Left hindlimb (tissue), 1 donor: ENCODE results near the gene THAP3.

Source experiments
- DNase-seq: peaks from one replicate; pipeline ENCODE4 v3.0.0-alpha.2; 2018

Gene THAP3

GRCh38 chr1:6613361-6614018 is 11.2 kb upstream of the THAP3 start, which contains the start of gene PHF13:
Gene PHF13 (plus strand): TSS chr1:6613731. CDS start chr1:6614067, 336 bp downstream.
- DNase-seq: peak; percentile 100

- peak; percentile 74 for DNase-seq
Observed at GRCh38 chr1:6614019-6614928, 10.4 kb upstream of the THAP3 start.

GRCh38 chr1:6614929-6615785 is 9.5 kb upstream of the THAP3 start:
- DNase-seq: no peak

GRCh38 chr1:6619045-6619444 is 5.6 kb upstream of the THAP3 start:
- DNase-seq: no peak

- DNase-seq: no peak
Observed at GRCh38 chr1:6621429-6622391, 3.0 kb upstream of the THAP3 start.

- no peak for DNase-seq
Observed at GRCh38 chr1:6622396-6623152, 2.1 kb upstream of the THAP3 start.

GRCh38 chr1:6623269-6623965 is 1.3 kb upstream of the THAP3 start:
- DNase-seq: no peak

- no peak for DNase-seq
Observed at GRCh38 chr1:6625584-6626149, 999 bp downstream of the THAP3 start.

- no peak for DNase-seq
Observed at GRCh38 chr1:6627031-6627430, 2.4 kb downstream of the THAP3 start.

GRCh38 chr1:6627841-6628545 is 3.3 kb downstream of the THAP3 start:
- DNase-seq: no peak

- DNase-seq: no peak
Observed at GRCh38 chr1:6628971-6629479, 4.4 kb downstream of the THAP3 start.

- no peak for DNase-seq
Observed at GRCh38 chr1:6630027-6630426, 5.4 kb downstream of the THAP3 start.

- no peak for DNase-seq
Observed at GRCh38 chr1:6631058-6631457, 6.4 kb downstream of the THAP3 start.

- DNase-seq: no peak
Observed at GRCh38 chr1:6632588-6633514, 8.2 kb downstream of the THAP3 start.

GRCh38 chr1:6634371-6635052 is 9.8 kb downstream of the THAP3 start:
- peak; percentile 78 for DNase-seq

GRCh38 chr1:6635161-6635909 is 10.7 kb downstream of the THAP3 start:
- DNase-seq: no peak
